ENCODE measurements around the gene CGB5.
A peak's percentile ranks its signal among the peaks of the same experiment; 100 is the strongest.
"Not testable (repeated sequence)": the region's sequence is repeated elsewhere in the genome, so short reads cannot be mapped to it uniquely, and the experiment has no call there.

- TF ChIP-seq CTCF (IDR thresholded peaks at IDR 0.05), result peak in 2 of 6 experiments; percentile 17 to 26
- TF ChIP-seq POLR2A (IDR thresholded peaks at IDR 0.05), result not testable (repeated sequence)
Observed at GRCh38 chr19:49036815-49037214, 6.8 kb upstream of the CGB5 start, which contains the start of gene CGB1.
